HCT116 (cell line): Measurements from ENCODE around the gene ETS2. TPM values are rescaled to one million over a fixed set of nuclear protein-coding genes. Genes with fewer than 3 reads are reported as not detected.
A peak's percentile ranks its signal among the peaks of the same experiment; 100 is the strongest.

Source experiments
- ATAC-seq: fragments of 200-7000 bp; cut with Tn5 transposase; 2 replicates; pipeline ENCODE4 v1.9.1; 2020; ENCODE audit warnings: mild to moderate bottlenecking, moderate library complexity
- BruUV-seq: library from RNA; stranded (reverse); fragments of 400-500 nt; replicated peaks from 2 replicates; lab custom pipeline; 2021; lab: Mats Ljungman, UMichigan
- CTCF ChIA-PET: fragments of 300-600 bp; sonication (Branson Sonifier 250); formaldehyde crosslinking; loops from one replicate; lab custom pipeline; 2021; ENCODE audit warnings: antibody characterized with exemption; lab: Charles Lee
- POLR2A ChIA-PET: fragments of 300-600, 350-600 bp; sonication (Branson Sonifier 250); formaldehyde crosslinking; loops from one replicate; lab custom pipeline; 2021; ENCODE audit warnings: antibody characterized with exemption; lab: Charles Lee
- RAD21 ChIA-PET, 2 experiments: fragments of 300-600 bp; sonication (Branson Sonifier 250); formaldehyde crosslinking; loops; one replicate each; lab custom pipeline; 2023; ENCODE audit warnings: low total read pairs in 2 of 2; ENCODE audit not compliant: uncharacterized antibody in 2 of 2, unreplicated experiment in 2 of 2, low non-redundant PET in 1 of 2; lab: Charles Lee
- DNase-seq: peaks from one replicate; pipeline ENCODE4 v3.0.0-alpha.2; 2010; ENCODE audit warnings: low read depth, low spot score
- H2AFZ ChIP-seq: fragments of 200-600 bp; shearing (Covaris generic), sonication (generic); 2 replicates; pipeline ENCODE4 v1.6.1; 2017; ENCODE audit warnings: low read depth, mixed run types, mixed read lengths, antibody characterized with exemption, low read length; ENCODE audit not compliant: poor library complexity, severe bottlenecking
- H3K27ac ChIP-seq: 2 replicates; pipeline ENCODE4 v1.5.1; 2012; ENCODE audit warnings: low read depth, low read length
- H3K27me3 ChIP-seq: fragments of 200-600 bp; sonication (generic); 2 replicates; pipeline ENCODE4 v1.6.1; 2016; ENCODE audit warnings: mixed run types, low read length, mixed read lengths; ENCODE audit not compliant: insufficient read depth
- H3K36me3 ChIP-seq, 2 experiments: fragments of 200-500 bp in 1 of 2; fragments of 200-600 bp in 1 of 2; sonication (Bioruptor generic) in 1 of 2; sonication (generic) in 1 of 2; 2 replicates each; pipeline versions ENCODE4 v1.5.1 to v1.6.1; 2014 to 2016; ENCODE audit warnings: low read length in 2 of 2, inconsistent platforms in 1 of 2, mixed read lengths in 1 of 2, mixed run types in 1 of 2; ENCODE audit not compliant: insufficient read depth in 2 of 2, control insufficient read depth in 1 of 2
- H3K4me1 ChIP-seq, 2 experiments: fragments of 200-600 bp in 1 of 2; sonication (generic) in 1 of 2; 2 replicates each; pipeline versions ENCODE4 v1.5.1 to v1.6.1; 2012 to 2017; ENCODE audit warnings: low read length in 2 of 2, inconsistent platforms in 1 of 2, mild to moderate bottlenecking in 1 of 2, mixed read lengths in 1 of 2, mixed run types in 1 of 2, moderate library complexity in 1 of 2; ENCODE audit not compliant: insufficient read depth in 2 of 2, control insufficient read depth in 1 of 2
- H3K4me2 ChIP-seq: fragments of 200-600 bp; sonication (generic); 2 replicates; pipeline ENCODE4 v1.6.1; 2017; ENCODE audit warnings: mixed run types, low read length, mixed read lengths
- H3K4me3 ChIP-seq, 2 experiments: fragments of 200-600 bp in 1 of 2; sonication (generic) in 1 of 2; replicated peaks in 1 of 2; 2 replicates each; pipeline ENCODE4 v1.5.1; 2011 to 2016; ENCODE audit warnings: low read length in 2 of 2, control low read depth in 1 of 2, low read depth in 1 of 2, mild to moderate bottlenecking in 1 of 2, mixed read lengths in 1 of 2, mixed run types in 1 of 2
- H3K79me2 ChIP-seq: fragments of 200-600 bp; sonication (generic); 2 replicates; pipeline ENCODE4 v1.6.1; 2017; ENCODE audit warnings: mild to moderate bottlenecking, mixed run types, low read length, moderate library complexity, mixed read lengths; ENCODE audit not compliant: insufficient read depth
- H3K9ac ChIP-seq: fragments of 200-600 bp; sonication (generic); 2 replicates; pipeline ENCODE4 v1.6.1; 2016; ENCODE audit warnings: low read length, mixed read lengths
- H3K9me2 ChIP-seq: fragments of 200-600 bp; sonication (generic), shearing (Covaris generic); 2 replicates; pipeline ENCODE4 v1.6.1; 2017; ENCODE audit warnings: mixed run types, mild to moderate bottlenecking, moderate library complexity; ENCODE audit not compliant: insufficient read depth
- H3K9me3 ChIP-seq, 2 experiments: fragments of 200-500 bp in 1 of 2; fragments of 200-600 bp in 1 of 2; sonication (Bioruptor generic) in 1 of 2; sonication (generic) in 1 of 2; 2 replicates each; pipeline ENCODE4 v1.6.1; 2014 to 2017; ENCODE audit warnings: low read length in 2 of 2, mixed read lengths in 2 of 2, inconsistent platforms in 1 of 2, low read depth in 1 of 2, mild to moderate bottlenecking in 1 of 2, mixed run types in 1 of 2, moderate library complexity in 1 of 2; ENCODE audit not compliant: control insufficient read depth in 1 of 2, insufficient read depth in 1 of 2
- H4K20me1 ChIP-seq: fragments of 200-600 bp; sonication (generic), shearing (Covaris generic); 2 replicates; pipeline ENCODE4 v1.6.1; 2017; ENCODE audit warnings: mixed run types, mild to moderate bottlenecking, moderate library complexity; ENCODE audit not compliant: insufficient read depth
- ATF3 ChIP-seq: IDR thresholded peaks from 2 replicates; pipeline ENCODE4 v1.6.1; 2012
- CBX3 ChIP-seq: IDR thresholded peaks from 2 replicates; pipeline ENCODE4 v1.6.1; 2012; ENCODE audit warnings: low read depth
- CTCF ChIP-seq, 3 experiments: fragments of 200-600 bp in 1 of 3; sonication (generic) in 1 of 3; IDR thresholded peaks in 2 of 3; conservative IDR thresholded peaks in 1 of 3; 2 replicates each; pipeline ENCODE4 v1.5.1; 2012 to 2017; ENCODE audit warnings: low read depth in 2 of 3, low read length in 2 of 3, antibody characterized with exemption in 1 of 3, borderline replicate concordance in 1 of 3, control low read depth in 1 of 3, mild to moderate bottlenecking in 1 of 3, mixed read lengths in 1 of 3, mixed run types in 1 of 3, moderate library complexity in 1 of 3; ENCODE audit not compliant: insufficient read depth in 1 of 3
- EZH2phosphoT487 ChIP-seq: fragments of 200-600 bp; IDR thresholded peaks from 2 replicates; pipeline ENCODE4 v1.6.1; 2018; ENCODE audit warnings: antibody characterized with exemption, borderline replicate concordance
- FOSL1 ChIP-seq: IDR thresholded peaks from 2 replicates; pipeline ENCODE4 v1.6.1; 2012; ENCODE audit warnings: low read depth
- JUND ChIP-seq: IDR thresholded peaks from 2 replicates; pipeline ENCODE4 v1.6.1; 2012
- MAX ChIP-seq: IDR thresholded peaks from 2 replicates; pipeline ENCODE4 v1.6.1; 2012
- POLR2AphosphoS5 ChIP-seq: IDR thresholded peaks from 2 replicates; pipeline ENCODE4 v1.6.1; 2011; ENCODE audit warnings: mild to moderate bottlenecking, low read depth, low read length, moderate library complexity
- RAD21 ChIP-seq: IDR thresholded peaks from 2 replicates; pipeline ENCODE4 v1.6.1; 2012; ENCODE audit warnings: low read depth, mild to moderate bottlenecking
- SIN3A ChIP-seq: IDR thresholded peaks from 2 replicates; pipeline ENCODE4 v1.6.1; 2012; ENCODE audit warnings: low read depth
- SRF ChIP-seq: IDR thresholded peaks from 2 replicates; pipeline ENCODE4 v1.6.1; 2012; ENCODE audit warnings: low read depth
- YY1 ChIP-seq: IDR thresholded peaks from 2 replicates; pipeline ENCODE4 v1.6.1; 2011; ENCODE audit warnings: low read length, low read depth, moderate library complexity, mild to moderate bottlenecking; ENCODE audit not compliant: insufficient replicate concordance; ENCODE audit errors: extremely low read depth
- intact Hi-C: fragments of 100-400 bp; cut with micrococcal nuclease; formaldehyde crosslinking; loops from 2 replicates; pipeline ENCODE4 v1.10.0; 2022
- total RNA-seq: library from RNA; stranded (reverse); gene quantifications from one replicate; pipeline ENCODE4 v1.2.1, GENCODE V29; 2021; ENCODE audit not compliant: unreplicated experiment

The ETS2 gene
- total RNA-seq, 1 experiment from 2014 or later, result 32.9 TPM

GRCh38 chr21:38839328-38840286, 33.9 kb downstream of the ETS2 start (continued):
- TF ChIP-seq CTCF (IDR thresholded peaks at IDR 0.05 in 2 of 3, conservative IDR thresholded peaks at IDR 0.05 in 1 of 3; ENCODE audit: borderline replicate concordance in 1 of 3, insufficient read depth in 1 of 3, low read depth in 2 of 3, low read length in 2 of 3) (no peak), POLR2AphosphoS5 (no peak), SIN3A (no peak), FOSL1 (peak; percentile 58)

GRCh38 chr21:38840456-38841300, 34.9 kb downstream of the ETS2 start:
- Histone ChIP-seq H3K27me3 (no peaks in the 10 kb centered on the region), H3K4me2 (no peak overlapping the region), H4K20me1 (no peaks in the 10 kb centered on the region), H3K9me2 (no peaks in the 10 kb centered on the region), H2AFZ (no peak overlapping the region), H3K79me2 (no peaks in the 10 kb centered on the region)
- RAD21 ChIA-PET, result no interaction called here
- TF ChIP-seq SRF (no peak), JUND (no peak), YY1 (no peak), MAX (no peak), CBX3 (no peak), EZH2phosphoT487 (no peak), CTCF (IDR thresholded peaks at IDR 0.05 in 2 of 3, conservative IDR thresholded peaks at IDR 0.05 in 1 of 3; ENCODE audit: borderline replicate concordance in 1 of 3, insufficient read depth in 1 of 3, low read depth in 2 of 3, low read length in 2 of 3) (no peak), ATF3 (no peak), RAD21 (no peak)
- TF ChIP-seq, all 23 proteins: peak for 0
- Histone ChIP-seq H3K4me1 (peaks cover 0 to 12% of the 10 kb centered on the region in 2 experiments; a peak in 2 of 4 replicates), H3K9me3 (no peaks in the 10 kb centered on the region), H3K36me3 (no peaks in the 10 kb centered on the region), H3K27ac (no peak overlapping the region), H3K4me3 (no peak overlapping the region), H3K9ac (no peak overlapping the region)
- ATAC-seq (no peak), DNase-seq (no peak)
- POLR2A ChIA-PET, result interaction anchor here (0.7 kb wide), 1 partner anchor 62 kb away, joined by 4 read pairs; no protein-coding TSS in a partner anchor
- no TSS peak for BruUV-seq
- CTCF ChIA-PET, result no interaction called here
- intact Hi-C loops, result no loop called here
